HG03342 (cell line): ENCODE results near the gene BMPR1A.
A peak's percentile ranks its signal among the peaks of the same experiment; 100 is the strongest.
"Not testable (repeated sequence)": the region's sequence is repeated elsewhere in the genome, so short reads cannot be mapped to it uniquely, and the experiment has no call there.

Source experiments
- ATAC-seq: cut with Tn5 transposase; IDR thresholded peaks from one replicate; pipeline ENCODE4 v1.9.1; 2021; ENCODE audit warnings: mild to moderate bottlenecking, moderate library complexity; ENCODE audit not compliant: unreplicated experiment

The BMPR1A gene

GRCh38 chr10:86963341-86963919 lies 207.0 kb downstream of the BMPR1A start:
- ATAC-seq: no peak

GRCh38 chr10:86964061-86964846 lies 207.8 kb downstream of the BMPR1A start:
- no peak for ATAC-seq

- no peak for ATAC-seq
Measured at GRCh38 chr10:86964847-86965190, 208.4 kb downstream of the BMPR1A start.

GRCh38 chr10:86965986-86966654 lies 209.7 kb downstream of the BMPR1A start:
- ATAC-seq: no peak

GRCh38 chr10:86967481-86967941 lies 211.1 kb downstream of the BMPR1A start:
- ATAC-seq: no peak

GRCh38 chr10:86968271-86968993 lies 212.0 kb downstream of the BMPR1A start, which contains the start of gene ADIRF:
ADIRF (plus strand) TSS chr10:86968482; CDS start chr10:86968545, 63 bp downstream.
- ATAC-seq: no peak

GRCh38 chr10:86968994-86969355 lies 212.6 kb downstream of the BMPR1A start:
- no peak for ATAC-seq

GRCh38 chr10:86969421-86970041 lies 213.1 kb downstream of the BMPR1A start:
- ATAC-seq: no peak

- no peak for ATAC-seq
Measured at GRCh38 chr10:86970162-86970981, 214.0 kb downstream of the BMPR1A start.

- no peak for ATAC-seq
Measured at GRCh38 chr10:86970982-86971231, 214.5 kb downstream of the BMPR1A start.

GRCh38 chr10:86971232-86971991 lies 215.0 kb downstream of the BMPR1A start:
- peak; percentile 67 for ATAC-seq

- ATAC-seq: no peak
Measured at GRCh38 chr10:86972613-86973380, 216.4 kb downstream of the BMPR1A start.

- ATAC-seq: no peak
Measured at GRCh38 chr10:86974484-86974883, 218.1 kb downstream of the BMPR1A start.

- no peak for ATAC-seq
Measured at GRCh38 chr10:86976362-86977056, 220.1 kb downstream of the BMPR1A start.

GRCh38 chr10:86978457-86978856 lies 222.0 kb downstream of the BMPR1A start:
- ATAC-seq: not testable (repeated sequence)

- no peak for ATAC-seq
Measured at GRCh38 chr10:86979296-86979818, 222.9 kb downstream of the BMPR1A start.

GRCh38 chr10:86979977-86980448 lies 223.6 kb downstream of the BMPR1A start:
- no peak for ATAC-seq

- not testable (repeated sequence) for ATAC-seq
Measured at GRCh38 chr10:86981020-86981419, 224.6 kb downstream of the BMPR1A start.
